ENCODE data around the gene PNMA5.
"Not testable (repeated sequence)": the region's sequence is repeated elsewhere in the genome, so short reads cannot be mapped to it uniquely, and the experiment has no call there.

The PNMA5 gene

GRCh38 chrX:153002182-153002581 lies 8.3 kb upstream of the PNMA5 start:
- not testable (repeated sequence) for H3K4me3 ChIP-seq (ENCODE audit: low read length); H3K4me1 ChIP-seq (ENCODE audit: control insufficient read depth, insufficient read depth, low read length); H3K36me3 ChIP-seq (ENCODE audit: control insufficient read depth, insufficient read depth, low read length); DNase-seq (ENCODE audit: low read depth, low spot score); H3K9me3 ChIP-seq (ENCODE audit: control insufficient read depth, insufficient read depth, low read length); H3K27me3 ChIP-seq (ENCODE audit: control insufficient read depth, insufficient read depth, low read length); H3K27ac ChIP-seq (ENCODE audit: low read length)
- no CpG with 5 or more reads among the region's 2 CpGs for WGBS (ENCODE audit: insufficient coverage, insufficient read length)

GRCh38 chrX:152997337-152997736 lies 3.4 kb upstream of the PNMA5 start:
- DNase-seq (ENCODE audit: low read depth, low spot score) = no peak
- WGBS (ENCODE audit: insufficient coverage, insufficient read length) = no CpG with 5 or more reads among the region's 9 CpGs
- H3K36me3 ChIP-seq (ENCODE audit: control insufficient read depth, insufficient read depth, low read length) = no peaks in the 10 kb centered on the region

GRCh38 chrX:152992115-152992514 lies 1.8 kb downstream of the PNMA5 start:
- H3K27ac ChIP-seq (ENCODE audit: low read length) = no peak overlapping the region
- no CpG with 5 or more reads among the region's 4 CpGs for WGBS (ENCODE audit: insufficient coverage, insufficient read length)
- H3K9me3 ChIP-seq (ENCODE audit: control insufficient read depth, insufficient read depth, low read length) = no peaks in the 10 kb centered on the region
- no peak overlapping the region for H3K4me3 ChIP-seq (ENCODE audit: low read length)
- H3K4me1 ChIP-seq (ENCODE audit: control insufficient read depth, insufficient read depth, low read length) = peaks cover 1% of the 10 kb centered on the region; the same call in 1 of the 2 replicates
- no peak for DNase-seq (ENCODE audit: low read depth, low spot score)
- H3K27me3 ChIP-seq (ENCODE audit: control insufficient read depth, insufficient read depth, low read length) = no peaks in the 10 kb centered on the region
- H3K36me3 ChIP-seq (ENCODE audit: control insufficient read depth, insufficient read depth, low read length) = no peaks in the 10 kb centered on the region

More at GRCh38 chrX:152997337-152997736, 3.4 kb upstream of the PNMA5 start:
- no peaks in the 10 kb centered on the region for H3K27me3 ChIP-seq (ENCODE audit: control insufficient read depth, insufficient read depth, low read length)
- no peak overlapping the region for H3K27ac ChIP-seq (ENCODE audit: low read length)
- peaks cover 1% of the 10 kb centered on the region; the same call in 1 of the 2 replicates for H3K4me1 ChIP-seq (ENCODE audit: control insufficient read depth, insufficient read depth, low read length)
- no peaks in the 10 kb centered on the region for H3K9me3 ChIP-seq (ENCODE audit: control insufficient read depth, insufficient read depth, low read length)
- no peak overlapping the region for H3K4me3 ChIP-seq (ENCODE audit: low read length)

GRCh38 chrX:152991123-152991522 lies 2.8 kb downstream of the PNMA5 start:
- Histone ChIP-seq H3K27ac (ENCODE audit: low read length) (no peak overlapping the region), H3K27me3 (ENCODE audit: control insufficient read depth, insufficient read depth, low read length) (no peaks in the 10 kb centered on the region), H3K36me3 (ENCODE audit: control insufficient read depth, insufficient read depth, low read length) (no peaks in the 10 kb centered on the region), H3K4me1 (ENCODE audit: control insufficient read depth, insufficient read depth, low read length) (peaks cover 1% of the 10 kb centered on the region; the same call in 1 of the 2 replicates), H3K4me3 (ENCODE audit: low read length) (no peak overlapping the region), H3K9me3 (ENCODE audit: control insufficient read depth, insufficient read depth, low read length) (no peaks in the 10 kb centered on the region)
- WGBS (ENCODE audit: insufficient coverage, insufficient read length) = no CpG with 5 or more reads among the region's 5 CpGs
- DNase-seq (ENCODE audit: low read depth, low spot score) = no peak

GRCh38 chrX:152989292-152989658 lies 4.6 kb downstream of the PNMA5 start:
- 100% methylated on average over 1 of the region's 8 CpGs for WGBS (ENCODE audit: insufficient coverage, insufficient read length)
- no peak for DNase-seq (ENCODE audit: low read depth, low spot score)

GRCh38 chrX:152988536-152989291 lies 5.2 kb downstream of the PNMA5 start:
- Histone ChIP-seq H3K36me3 (ENCODE audit: control insufficient read depth, insufficient read depth, low read length) (no peaks in the 10 kb centered on the region), H3K4me1 (ENCODE audit: control insufficient read depth, insufficient read depth, low read length) (peaks cover 1% of the 10 kb centered on the region; the same call in 1 of the 2 replicates), H3K27ac (ENCODE audit: low read length) (no peak overlapping the region), H3K27me3 (ENCODE audit: control insufficient read depth, insufficient read depth, low read length) (no peaks in the 10 kb centered on the region), H3K4me3 (ENCODE audit: low read length) (no peak overlapping the region), H3K9me3 (ENCODE audit: control insufficient read depth, insufficient read depth, low read length) (no peaks in the 10 kb centered on the region)
- no peak for DNase-seq (ENCODE audit: low read depth, low spot score)
- no CpG with 5 or more reads among the region's 9 CpGs for WGBS (ENCODE audit: insufficient coverage, insufficient read length)

More at GRCh38 chrX:152989292-152989658, 4.6 kb downstream of the PNMA5 start:
- peaks cover 1% of the 10 kb centered on the region; the same call in 1 of the 2 replicates for H3K4me1 ChIP-seq (ENCODE audit: control insufficient read depth, insufficient read depth, low read length)
- H3K9me3 ChIP-seq (ENCODE audit: control insufficient read depth, insufficient read depth, low read length) = no peaks in the 10 kb centered on the region
- no peak overlapping the region for H3K27ac ChIP-seq (ENCODE audit: low read length)
- H3K36me3 ChIP-seq (ENCODE audit: control insufficient read depth, insufficient read depth, low read length) = no peaks in the 10 kb centered on the region
- no peak overlapping the region for H3K4me3 ChIP-seq (ENCODE audit: low read length)
- no peaks in the 10 kb centered on the region for H3K27me3 ChIP-seq (ENCODE audit: control insufficient read depth, insufficient read depth, low read length)

GRCh38 chrX:152987801-152988200 lies 6.1 kb downstream of the PNMA5 start:
- H3K9me3 ChIP-seq (ENCODE audit: control insufficient read depth, insufficient read depth, low read length) = no peaks in the 10 kb centered on the region
- H3K27ac ChIP-seq (ENCODE audit: low read length) = no peak overlapping the region
- no peaks in the 10 kb centered on the region; the same call in 1 of the 2 replicates for H3K4me1 ChIP-seq (ENCODE audit: control insufficient read depth, insufficient read depth, low read length)
- no peaks in the 10 kb centered on the region for H3K36me3 ChIP-seq (ENCODE audit: control insufficient read depth, insufficient read depth, low read length)
- no CpG with 5 or more reads among the region's 8 CpGs for WGBS (ENCODE audit: insufficient coverage, insufficient read length)
- no peaks in the 10 kb centered on the region for H3K27me3 ChIP-seq (ENCODE audit: control insufficient read depth, insufficient read depth, low read length)
- no peak for DNase-seq (ENCODE audit: low read depth, low spot score)
- H3K4me3 ChIP-seq (ENCODE audit: low read length) = no peak overlapping the region

- H3K36me3 ChIP-seq (ENCODE audit: control insufficient read depth, insufficient read depth, low read length); H3K4me1 ChIP-seq (ENCODE audit: control insufficient read depth, insufficient read depth, low read length); H3K27me3 ChIP-seq (ENCODE audit: control insufficient read depth, insufficient read depth, low read length); DNase-seq (ENCODE audit: low read depth, low spot score); H3K9me3 ChIP-seq (ENCODE audit: control insufficient read depth, insufficient read depth, low read length); H3K4me3 ChIP-seq (ENCODE audit: low read length); H3K27ac ChIP-seq (ENCODE audit: low read length): not testable (repeated sequence)
- no CpG with 5 or more reads among the region's 10 CpGs for WGBS (ENCODE audit: insufficient coverage, insufficient read length)
Measured at GRCh38 chrX:152987156-152987555, 6.8 kb downstream of the PNMA5 start.

GRCh38 chrX:152985383-152985782 lies 8.5 kb downstream of the PNMA5 start:
- H3K9me3 ChIP-seq (ENCODE audit: control insufficient read depth, insufficient read depth, low read length); H3K27ac ChIP-seq (ENCODE audit: low read length); DNase-seq (ENCODE audit: low read depth, low spot score); H3K36me3 ChIP-seq (ENCODE audit: control insufficient read depth, insufficient read depth, low read length); H3K27me3 ChIP-seq (ENCODE audit: control insufficient read depth, insufficient read depth, low read length); H3K4me3 ChIP-seq (ENCODE audit: low read length); H3K4me1 ChIP-seq (ENCODE audit: control insufficient read depth, insufficient read depth, low read length): not testable (repeated sequence)
- no CpG with 5 or more reads among the region's 4 CpGs for WGBS (ENCODE audit: insufficient coverage, insufficient read length)

GRCh38 chrX:152968193-152968592 lies 25.7 kb downstream of the PNMA5 start:
- WGBS (ENCODE audit: insufficient coverage, insufficient read length) = no CpG with 5 or more reads among the region's 2 CpGs
- Histone ChIP-seq H3K4me1 (ENCODE audit: control insufficient read depth, insufficient read depth, low read length) (no peaks in the 10 kb centered on the region), H3K27ac (ENCODE audit: low read length) (no peak overlapping the region), H3K36me3 (ENCODE audit: control insufficient read depth, insufficient read depth, low read length) (no peaks in the 10 kb centered on the region), H3K4me3 (ENCODE audit: low read length) (no peak overlapping the region), H3K9me3 (ENCODE audit: control insufficient read depth, insufficient read depth, low read length) (no peaks in the 10 kb centered on the region), H3K27me3 (ENCODE audit: control insufficient read depth, insufficient read depth, low read length) (no peaks in the 10 kb centered on the region)
- DNase-seq (ENCODE audit: low read depth, low spot score) = no peak

GRCh38 chrX:152960115-152960514 lies 33.8 kb downstream of the PNMA5 start:
- WGBS (ENCODE audit: insufficient coverage, insufficient read length) = no CpG with 5 or more reads among the region's 1 CpG
- Histone ChIP-seq H3K36me3 (ENCODE audit: control insufficient read depth, insufficient read depth, low read length) (no peaks in the 10 kb centered on the region), H3K4me3 (ENCODE audit: low read length) (no peak overlapping the region), H3K4me1 (ENCODE audit: control insufficient read depth, insufficient read depth, low read length) (peaks cover 2% of the 10 kb centered on the region; the same call in 1 of the 2 replicates), H3K27ac (ENCODE audit: low read length) (no peak overlapping the region), H3K27me3 (ENCODE audit: control insufficient read depth, insufficient read depth, low read length) (no peaks in the 10 kb centered on the region), H3K9me3 (ENCODE audit: control insufficient read depth, insufficient read depth, low read length) (no peaks in the 10 kb centered on the region)
- DNase-seq (ENCODE audit: low read depth, low spot score) = no peak
